Stimulated activated naive B cell treated with anti-CD40 and anti-IgM and Interleukin-4, amounts not matched to agents 10 μg/mL and 1 μg/mL and 100 μg/mL, for 72 hours (primary cell): ENCODE measurements around the gene ABTB2.

Experiments
- ATAC-seq, 2 donors: fragments of 150-1000 bp; cut with Tn5 transposase; replicated peaks; 2 replicates each; pipeline ENCODE4 v1.10.0; 2021; ENCODE audit warnings: moderate library complexity in 1 of 2
- DNase-seq: peaks from one replicate; pipeline ENCODE4 v3.0.0; 2021
- H3K27ac Mint-ChIP-seq: one replicate; pipeline ENCODE4 v1.8.0; 2022; ENCODE audit warnings: mild to moderate bottlenecking, mixed read lengths
- H3K27me3 Mint-ChIP-seq, 2 donors: one replicate each; pipeline ENCODE4 v1.8.0; 2022; ENCODE audit warnings: mixed read lengths in 2 of 2
- H3K36me3 Mint-ChIP-seq, 2 donors: one replicate each; pipeline ENCODE4 v1.8.0; 2022; ENCODE audit warnings: mixed read lengths in 2 of 2, mild to moderate bottlenecking in 1 of 2
- H3K4me1 Mint-ChIP-seq, 2 donors: one replicate each; pipeline ENCODE4 v1.8.0; 2022; ENCODE audit warnings: mixed read lengths in 2 of 2, mild to moderate bottlenecking in 1 of 2
- H3K4me3 Mint-ChIP-seq, 2 donors: one replicate each; pipeline ENCODE4 v1.8.0; 2022; ENCODE audit warnings: mild to moderate bottlenecking in 2 of 2, mixed read lengths in 2 of 2, moderate library complexity in 1 of 2
- H3K9me3 Mint-ChIP-seq, 2 donors: one replicate each; pipeline ENCODE4 v1.8.0; 2022; ENCODE audit warnings: mixed read lengths in 2 of 2, mild to moderate bottlenecking in 1 of 2

The ABTB2 gene

GRCh38 chr11:34242037-34242625 is 115.7 kb downstream of the ABTB2 start:
- DNase-seq, result peak; percentile 60
- Mint-ChIP-seq H3K36me3 (peaks cover 2 to 30% of the 10 kb centered on the region in 2 donors), H3K27ac (peak overlapping the region; percentile 96), H3K9me3 (peaks cover 0 to 1% of the 10 kb centered on the region in 2 donors), H3K4me1 (peaks cover 65 to 98% of the 10 kb centered on the region in 2 donors), H3K27me3 (no peaks in the 10 kb centered on the region), H3K4me3 (peak overlapping the region; percentile 43 to 65)
- ATAC-seq, result peak; percentile 67 to 68

GRCh38 chr11:34240150-34240494 is 117.7 kb downstream of the ABTB2 start:
- H3K27ac Mint-ChIP-seq, result peak overlapping the region; percentile 96
- H3K4me1 Mint-ChIP-seq, result peaks cover 70 to 98% of the 10 kb centered on the region in 2 donors
- H3K9me3 Mint-ChIP-seq, result peaks cover 0 to 1% of the 10 kb centered on the region in 2 donors
- no peak for ATAC-seq
- peaks cover 2 to 21% of the 10 kb centered on the region in 2 donors for H3K36me3 Mint-ChIP-seq
- DNase-seq, result no peak
- no peaks in the 10 kb centered on the region for H3K27me3 Mint-ChIP-seq
- H3K4me3 Mint-ChIP-seq, result peak overlapping the region; percentile 4 to 61

GRCh38 chr11:34239465-34240149 is 118.2 kb downstream of the ABTB2 start:
- peaks cover 0 to 1% of the 10 kb centered on the region in 2 donors for H3K9me3 Mint-ChIP-seq
- peak overlapping the region; percentile 4 to 61 for H3K4me3 Mint-ChIP-seq
- H3K27me3 Mint-ChIP-seq, result no peaks in the 10 kb centered on the region
- peaks cover 70 to 98% of the 10 kb centered on the region in 2 donors for H3K4me1 Mint-ChIP-seq
- peaks cover 2 to 21% of the 10 kb centered on the region in 2 donors for H3K36me3 Mint-ChIP-seq
- DNase-seq (no peak), ATAC-seq (peak; percentile 56 to 58)
- H3K27ac Mint-ChIP-seq, result peak overlapping the region; percentile 96

- no peaks in the 10 kb centered on the region for H3K27me3 Mint-ChIP-seq
- peaks cover 68 to 98% of the 10 kb centered on the region in 2 donors for H3K4me1 Mint-ChIP-seq
These were observed 118.8 kb downstream of the ABTB2 start for GRCh38 chr11:34238966-34239365.

GRCh38 chr11:34238533-34238932 is 119.3 kb downstream of the ABTB2 start:
- H3K36me3 Mint-ChIP-seq, result peaks cover 2 to 21% of the 10 kb centered on the region in 2 donors
- H3K27ac Mint-ChIP-seq, result peak overlapping the region; percentile 96
- no peaks in the 10 kb centered on the region for H3K27me3 Mint-ChIP-seq
- H3K4me3 Mint-ChIP-seq, result peak overlapping the region; percentile 11 to 18
- no peak for ATAC-seq
- H3K9me3 Mint-ChIP-seq, result peaks cover 0 to 1% of the 10 kb centered on the region in 2 donors
- peaks cover 69 to 98% of the 10 kb centered on the region in 2 donors for H3K4me1 Mint-ChIP-seq
- DNase-seq, result no peak

More at GRCh38 chr11:34238966-34239365, 118.8 kb downstream of the ABTB2 start:
- Mint-ChIP-seq H3K27ac (peak overlapping the region; percentile 96), H3K9me3 (peaks cover 0 to 1% of the 10 kb centered on the region in 2 donors), H3K4me3 (no peak overlapping the region), H3K36me3 (peaks cover 2 to 21% of the 10 kb centered on the region in 2 donors)
- ATAC-seq, result no peak
- DNase-seq, result no peak

DNA sequence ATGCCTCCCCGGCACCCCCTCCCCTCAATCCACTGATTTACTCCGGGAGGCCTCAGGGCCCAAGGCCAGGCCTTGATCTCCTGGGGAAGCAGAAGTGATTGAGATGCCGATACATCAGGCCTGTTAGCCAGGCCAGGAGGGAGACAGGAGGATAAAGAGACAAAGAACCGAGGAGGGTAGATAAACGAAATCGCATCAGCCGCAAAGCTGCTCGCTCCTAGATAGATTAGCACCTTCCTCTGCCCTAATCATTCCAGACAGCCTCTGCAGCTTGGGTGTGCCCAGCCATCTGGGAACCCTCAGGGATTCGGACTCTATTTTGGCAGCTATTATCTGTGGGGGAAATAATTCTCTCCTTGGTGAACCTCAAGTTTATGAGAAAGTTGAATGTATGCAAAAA is 121.2 kb downstream of the ABTB2 start:
- no peak for DNase-seq
- H3K4me1 Mint-ChIP-seq, result peaks cover 59 to 96% of the 10 kb centered on the region in 2 donors
- peaks cover 0 to 1% of the 10 kb centered on the region in 2 donors for H3K9me3 Mint-ChIP-seq
- H3K4me3 Mint-ChIP-seq, result no peak overlapping the region
- H3K36me3 Mint-ChIP-seq, result peaks cover 2 to 16% of the 10 kb centered on the region in 2 donors
- no peaks in the 10 kb centered on the region for H3K27me3 Mint-ChIP-seq
- ATAC-seq, result no peak
- peak overlapping the region; percentile 69 for H3K27ac Mint-ChIP-seq

DNA sequence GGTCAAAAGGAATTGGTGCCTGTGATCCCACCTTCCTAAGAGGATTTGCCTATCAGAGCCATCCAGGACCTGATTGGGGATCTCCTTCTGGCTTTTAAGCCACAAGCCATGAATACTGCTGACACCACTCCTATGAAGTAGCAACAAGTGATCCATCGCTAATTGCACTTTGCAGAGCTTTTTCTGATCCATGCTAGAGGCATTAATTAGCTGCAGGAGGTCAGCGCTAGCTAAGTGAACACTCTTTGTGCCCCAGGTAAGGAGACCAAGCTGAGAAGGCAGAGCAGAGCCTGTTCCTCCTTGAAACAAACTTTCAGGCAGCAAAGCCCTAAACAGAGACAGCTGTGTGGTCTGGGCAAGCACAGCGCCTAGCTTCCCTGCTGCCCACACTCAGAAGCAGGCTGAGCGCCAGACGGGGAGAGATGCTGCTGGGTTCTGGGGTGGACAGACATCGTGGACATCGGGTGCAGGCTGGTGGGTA is 122.2 kb downstream of the ABTB2 start:
- H3K4me1 Mint-ChIP-seq, result peaks cover 61 to 96% of the 10 kb centered on the region in 2 donors
- H3K27ac Mint-ChIP-seq, result peak overlapping the region; percentile 82
- DNase-seq (no peak), ATAC-seq (no peak)
- H3K27me3 Mint-ChIP-seq, result no peaks in the 10 kb centered on the region
- peaks cover 2 to 21% of the 10 kb centered on the region in 2 donors for H3K36me3 Mint-ChIP-seq
- H3K9me3 Mint-ChIP-seq, result peaks cover 0 to 1% of the 10 kb centered on the region in 2 donors
- H3K4me3 Mint-ChIP-seq, result peak overlapping the region; percentile 11 to 42

DNA sequence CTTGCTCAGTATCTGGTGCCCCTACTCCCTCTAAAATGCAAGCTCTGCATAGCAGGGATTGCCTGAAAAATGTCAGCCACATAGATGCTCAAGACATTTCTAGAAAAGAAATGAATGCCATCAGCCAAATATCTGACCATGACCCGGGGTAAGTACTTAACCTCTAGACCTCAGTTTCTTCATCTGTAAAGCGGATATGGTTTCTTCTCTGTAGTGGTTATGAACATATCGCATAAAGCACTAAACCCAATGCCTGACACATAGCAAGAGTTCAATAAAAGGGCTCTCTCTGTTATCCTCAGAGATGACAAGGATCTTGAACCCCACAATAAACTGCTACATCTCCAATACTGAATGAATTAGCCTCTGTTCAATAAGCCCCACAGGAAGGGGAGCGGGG is 122.6 kb downstream of the ABTB2 start:
- peaks cover 2 to 25% of the 10 kb centered on the region in 2 donors for H3K36me3 Mint-ChIP-seq
- DNase-seq, result no peak
- peaks cover 62 to 96% of the 10 kb centered on the region in 2 donors for H3K4me1 Mint-ChIP-seq
- no peak overlapping the region for H3K4me3 Mint-ChIP-seq
- H3K27me3 Mint-ChIP-seq, result no peaks in the 10 kb centered on the region
- peaks cover 0 to 1% of the 10 kb centered on the region in 2 donors for H3K9me3 Mint-ChIP-seq
- ATAC-seq, result no peak
- H3K27ac Mint-ChIP-seq, result peak overlapping the region; percentile 82

- no peaks in the 10 kb centered on the region for H3K27me3 Mint-ChIP-seq
- peaks cover 2 to 30% of the 10 kb centered on the region in 2 donors for H3K36me3 Mint-ChIP-seq
- ATAC-seq (peak; percentile 83 to 88), DNase-seq (peak; percentile 91)
- H3K4me1 Mint-ChIP-seq, result peaks cover 59 to 91% of the 10 kb centered on the region in 2 donors
- H3K4me3 Mint-ChIP-seq, result peak overlapping the region; percentile 50 to 57
- H3K9me3 Mint-ChIP-seq, result peaks cover 0 to 1% of the 10 kb centered on the region in 2 donors
- H3K27ac Mint-ChIP-seq, result peak overlapping the region; percentile 98
These were observed 123.6 kb downstream of the ABTB2 start for GRCh38 chr11:34234086-34234740.

DNA sequence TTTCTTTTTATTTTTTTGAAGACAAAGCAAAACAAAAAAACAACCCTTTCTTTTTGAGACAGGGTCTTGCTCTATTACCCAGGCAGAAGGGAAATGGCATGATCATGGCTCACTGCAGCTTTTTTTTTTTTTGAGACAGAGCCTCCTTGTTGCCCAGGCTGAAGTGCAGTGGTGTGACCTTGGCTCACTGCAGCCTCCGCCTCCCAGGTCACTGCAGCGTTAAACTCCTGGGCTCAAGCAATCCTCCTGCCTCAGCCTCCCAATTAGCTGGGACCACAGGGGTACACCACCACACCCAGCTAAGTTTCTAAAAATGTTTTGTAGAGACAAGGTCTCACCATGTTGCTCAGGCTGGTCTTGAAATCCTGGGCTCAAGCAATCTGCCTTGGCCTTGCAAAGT is 124.6 kb downstream of the ABTB2 start:
- peaks cover 2 to 21% of the 10 kb centered on the region in 2 donors for H3K36me3 Mint-ChIP-seq
- H3K27me3 Mint-ChIP-seq, result no peaks in the 10 kb centered on the region
- peaks cover 50 to 81% of the 10 kb centered on the region in 2 donors for H3K4me1 Mint-ChIP-seq
- no peak overlapping the region for H3K4me3 Mint-ChIP-seq
- H3K9me3 Mint-ChIP-seq, result peaks cover 0 to 1% of the 10 kb centered on the region in 2 donors
- DNase-seq, result no peak
- peak; percentile 7 to 15 for ATAC-seq
- peak overlapping the region; percentile 98 for H3K27ac Mint-ChIP-seq

GRCh38 chr11:34232807-34233206 is 125.0 kb downstream of the ABTB2 start:
- DNase-seq, result peak; percentile 31
- ATAC-seq, result peak; percentile 21 to 25
- H3K36me3 Mint-ChIP-seq, result peaks cover 2 to 18% of the 10 kb centered on the region in 2 donors
- no peaks in the 10 kb centered on the region for H3K27me3 Mint-ChIP-seq
- H3K27ac Mint-ChIP-seq, result peak overlapping the region; percentile 98
- no peaks in the 10 kb centered on the region for H3K9me3 Mint-ChIP-seq
- no peak overlapping the region for H3K4me3 Mint-ChIP-seq
- peaks cover 47 to 77% of the 10 kb centered on the region in 2 donors for H3K4me1 Mint-ChIP-seq

GRCh38 chr11:34226210-34226609 is 131.6 kb downstream of the ABTB2 start:
- peaks cover 4 to 22% of the 10 kb centered on the region in 2 donors for H3K36me3 Mint-ChIP-seq
- peaks cover 27 to 37% of the 10 kb centered on the region in 2 donors for H3K4me1 Mint-ChIP-seq
- H3K27ac Mint-ChIP-seq, result no peak overlapping the region
- H3K27me3 Mint-ChIP-seq, result no peaks in the 10 kb centered on the region
- no peak overlapping the region for H3K4me3 Mint-ChIP-seq
- ATAC-seq (peak in 1 of 2 donors; percentile 50), DNase-seq (no peak)
- H3K9me3 Mint-ChIP-seq, result no peaks in the 10 kb centered on the region

- Mint-ChIP-seq H3K4me1 (peaks cover 19 to 25% of the 10 kb centered on the region in 2 donors), H3K9me3 (no peaks in the 10 kb centered on the region), H3K27me3 (no peaks in the 10 kb centered on the region), H3K4me3 (no peak overlapping the region), H3K27ac (no peak overlapping the region), H3K36me3 (peaks cover 6 to 15% of the 10 kb centered on the region in 2 donors)
- no peak for DNase-seq
- no peak for ATAC-seq
These were observed 132.7 kb downstream of the ABTB2 start for GRCh38 chr11:34225091-34225490.

DNA sequence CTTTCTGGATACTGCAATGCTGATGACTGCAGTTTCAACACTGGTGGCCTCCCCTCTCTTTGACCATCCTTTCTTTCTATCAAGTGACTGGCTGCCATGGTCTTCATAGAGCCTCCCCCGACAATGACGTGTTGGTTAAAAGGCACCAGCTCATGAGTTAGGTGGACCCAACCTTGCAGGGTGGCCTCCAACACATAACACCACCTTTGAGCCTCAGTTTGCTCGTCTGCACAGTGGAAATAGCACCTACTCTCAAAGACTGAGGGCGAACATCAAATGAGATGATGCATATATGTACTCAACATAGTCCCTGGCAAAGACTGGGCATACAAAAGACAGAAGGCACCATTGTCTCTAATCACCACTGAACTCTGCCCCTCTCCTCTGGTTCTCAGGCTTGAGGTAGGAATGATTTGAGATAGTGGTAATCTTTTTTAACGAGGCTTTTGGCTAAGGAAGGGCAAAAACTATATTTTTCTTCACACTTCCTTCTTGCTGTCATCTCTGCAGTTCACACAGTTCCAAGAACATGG is 133.3 kb downstream of the ABTB2 start:
- H3K27ac Mint-ChIP-seq, result peak overlapping the region; percentile 9
- DNase-seq, result no peak
- ATAC-seq, result no peak
- peaks cover 7 to 14% of the 10 kb centered on the region in 2 donors for H3K36me3 Mint-ChIP-seq
- no peaks in the 10 kb centered on the region for H3K27me3 Mint-ChIP-seq
- H3K4me3 Mint-ChIP-seq, result no peak overlapping the region
- peaks cover 20 to 22% of the 10 kb centered on the region in 2 donors for H3K4me1 Mint-ChIP-seq
- H3K9me3 Mint-ChIP-seq, result no peaks in the 10 kb centered on the region
